GM18511 (cell line): ENCODE results near the gene ITPK1.
"Not testable (repeated sequence)": the region's sequence is repeated elsewhere in the genome, so short reads cannot be mapped to it uniquely, and the experiment has no call there.

ENCODE experiments used
- ATAC-seq: cut with Tn5 transposase; IDR thresholded peaks from one replicate; pipeline ENCODE4 v1.9.1; 2021; ENCODE audit warnings: mild to moderate bottlenecking, moderate library complexity; ENCODE audit not compliant: unreplicated experiment

ITPK1 gene

DNA sequence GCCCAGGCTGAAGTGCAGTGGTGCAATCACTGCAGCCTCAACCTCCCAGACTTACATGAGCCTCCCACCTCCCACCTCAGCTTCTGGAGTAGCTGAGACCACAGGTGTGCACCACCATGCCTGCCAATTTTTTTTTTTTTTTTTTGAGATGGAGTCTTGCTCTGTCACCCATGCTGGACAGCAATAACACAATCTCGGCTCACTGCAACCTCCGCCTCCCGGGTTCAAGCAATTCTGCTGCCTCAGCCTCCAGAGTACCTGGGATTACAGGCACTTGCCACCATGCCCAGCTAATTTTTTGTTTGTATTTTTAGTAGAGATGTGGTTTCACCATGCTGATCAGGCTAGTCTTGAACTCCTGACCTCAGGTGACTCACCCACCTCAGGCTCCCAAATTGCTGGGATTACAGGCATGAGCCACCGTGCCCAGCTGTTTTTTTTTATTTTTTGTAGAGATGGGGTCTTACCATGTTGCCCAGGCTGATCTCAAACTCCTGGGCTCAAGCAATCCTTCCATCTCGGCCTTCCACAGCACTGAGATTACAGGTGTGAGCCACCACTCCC, 15.6 kb upstream of the ITPK1 start:
- not testable (repeated sequence) for ATAC-seq

GRCh38 chr14:93128725-93129459, 13.2 kb upstream of the ITPK1 start:
- ATAC-seq, result no peak

GRCh38 chr14:93126111-93126510, 10.4 kb upstream of the ITPK1 start:
- ATAC-seq, result no peak

DNA sequence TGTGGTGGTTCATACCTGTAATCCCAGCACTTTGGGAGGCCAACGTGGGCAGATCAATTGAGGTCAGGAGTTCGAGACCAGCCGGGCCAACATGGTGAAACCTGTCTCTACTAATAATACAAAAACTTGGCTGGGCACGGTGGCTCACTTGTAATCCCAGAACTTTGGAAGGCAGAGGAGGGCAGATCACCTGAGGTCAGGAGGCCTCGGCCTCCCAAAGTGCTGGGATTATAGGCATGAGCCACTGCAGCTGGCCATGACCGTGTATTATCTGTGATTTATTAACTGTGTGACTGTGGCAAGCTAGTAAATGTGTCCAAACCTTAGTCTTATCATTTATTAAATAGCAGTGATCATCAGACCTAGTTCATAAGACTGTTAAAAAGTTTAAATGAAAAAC, 7.1 kb upstream of the ITPK1 start:
- no peak for ATAC-seq

GRCh38 chr14:93121030-93121834, 5.5 kb upstream of the ITPK1 start:
- ATAC-seq, result no peak

- no peak for ATAC-seq
These were observed 4.8 kb upstream of the ITPK1 start for GRCh38 chr14:93120517-93120916.

GRCh38 chr14:93116676-93117200, 1.0 kb upstream of the ITPK1 start:
- no peak for ATAC-seq

DNA sequence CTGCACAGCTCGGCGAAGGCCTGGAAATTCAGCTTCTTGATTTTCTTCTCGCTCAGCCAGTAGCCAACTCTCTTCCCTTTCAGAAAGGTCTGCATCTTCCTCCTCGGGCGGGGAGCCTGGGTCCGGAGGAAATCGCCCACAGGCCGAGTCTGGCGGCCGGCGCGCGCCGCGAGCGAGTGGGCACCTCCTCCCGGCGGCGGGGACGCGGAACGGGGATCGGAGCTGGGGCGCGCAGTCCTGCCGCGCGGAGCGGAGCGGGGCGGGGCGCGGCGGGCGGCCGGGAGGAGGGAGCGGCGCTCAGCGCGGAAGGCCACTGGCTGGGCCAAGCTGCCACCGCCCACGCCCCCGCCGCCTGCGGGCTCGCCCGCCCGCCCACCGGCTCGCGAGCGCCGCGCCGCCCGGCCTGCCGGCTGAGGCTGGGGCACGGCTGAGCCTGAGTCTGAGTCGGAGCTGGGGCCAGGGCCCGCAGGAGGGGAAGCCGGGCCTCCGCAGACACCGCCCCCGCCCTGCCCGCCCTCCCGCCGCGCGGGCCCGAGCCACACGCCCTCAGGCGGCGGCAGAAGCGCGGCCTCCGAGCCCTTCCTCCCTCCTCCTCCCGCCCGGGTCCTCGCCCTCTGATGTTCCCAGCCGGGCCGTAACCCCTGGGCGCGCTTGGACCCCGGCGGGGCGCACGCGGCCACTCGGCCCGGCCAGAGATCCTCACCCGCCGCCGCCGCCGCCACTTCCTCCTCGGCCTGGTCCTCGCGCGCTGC, 480 bp downstream of the ITPK1 start:
- ATAC-seq, result peak; percentile 71

DNA sequence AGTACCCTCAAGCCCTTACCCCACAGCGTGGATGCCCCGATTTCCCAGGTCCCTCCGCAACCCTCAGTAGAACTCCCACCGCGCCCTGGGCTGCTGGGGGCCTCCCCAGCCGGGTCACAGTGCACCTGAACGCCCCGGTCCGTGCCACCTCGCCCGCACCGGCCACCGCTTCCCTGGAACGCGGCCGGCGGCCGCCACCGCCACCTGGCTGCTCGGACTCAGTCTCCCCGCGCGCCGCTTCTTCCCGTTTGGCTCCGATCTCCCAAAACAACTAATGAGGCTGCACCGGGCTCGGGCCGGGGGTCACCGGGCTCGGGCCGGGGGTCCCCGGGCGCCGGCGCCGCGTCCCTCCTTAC, 1.0 kb downstream of the ITPK1 start:
- ATAC-seq, result no peak

DNA sequence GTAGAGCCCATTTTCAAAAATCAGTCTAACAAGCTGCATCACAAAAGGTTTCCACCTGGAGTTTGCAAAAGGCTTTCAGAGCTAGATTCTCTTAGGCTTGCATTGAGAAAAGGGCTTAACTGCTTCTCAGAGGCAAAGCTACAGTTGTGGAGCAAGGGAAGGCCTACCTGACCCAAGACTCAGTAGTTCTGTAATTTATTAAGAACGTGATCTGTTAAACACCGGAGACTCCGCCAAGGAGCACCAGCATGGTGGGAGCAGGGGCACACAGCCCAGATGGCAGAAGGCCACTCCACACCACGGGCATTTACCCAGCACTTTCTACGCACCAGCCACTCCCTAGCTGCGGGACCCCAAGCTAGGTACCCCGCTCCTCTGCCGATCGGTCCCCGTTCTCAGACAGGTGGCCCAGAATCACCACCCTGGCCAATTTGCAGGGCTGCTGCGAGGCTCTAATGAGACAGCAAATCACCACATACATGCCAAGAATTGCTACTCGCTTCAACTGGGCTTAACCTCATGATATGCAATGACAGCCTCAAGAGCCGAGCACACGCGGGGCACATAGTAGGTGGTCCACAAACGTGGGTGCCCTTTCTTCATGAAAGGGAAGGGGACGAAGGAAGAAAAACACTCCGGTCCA, 1.5 kb downstream of the ITPK1 start:
- ATAC-seq, result no peak

GRCh38 chr14:93113678-93114067, 2.1 kb downstream of the ITPK1 start:
- ATAC-seq, result no peak

DNA sequence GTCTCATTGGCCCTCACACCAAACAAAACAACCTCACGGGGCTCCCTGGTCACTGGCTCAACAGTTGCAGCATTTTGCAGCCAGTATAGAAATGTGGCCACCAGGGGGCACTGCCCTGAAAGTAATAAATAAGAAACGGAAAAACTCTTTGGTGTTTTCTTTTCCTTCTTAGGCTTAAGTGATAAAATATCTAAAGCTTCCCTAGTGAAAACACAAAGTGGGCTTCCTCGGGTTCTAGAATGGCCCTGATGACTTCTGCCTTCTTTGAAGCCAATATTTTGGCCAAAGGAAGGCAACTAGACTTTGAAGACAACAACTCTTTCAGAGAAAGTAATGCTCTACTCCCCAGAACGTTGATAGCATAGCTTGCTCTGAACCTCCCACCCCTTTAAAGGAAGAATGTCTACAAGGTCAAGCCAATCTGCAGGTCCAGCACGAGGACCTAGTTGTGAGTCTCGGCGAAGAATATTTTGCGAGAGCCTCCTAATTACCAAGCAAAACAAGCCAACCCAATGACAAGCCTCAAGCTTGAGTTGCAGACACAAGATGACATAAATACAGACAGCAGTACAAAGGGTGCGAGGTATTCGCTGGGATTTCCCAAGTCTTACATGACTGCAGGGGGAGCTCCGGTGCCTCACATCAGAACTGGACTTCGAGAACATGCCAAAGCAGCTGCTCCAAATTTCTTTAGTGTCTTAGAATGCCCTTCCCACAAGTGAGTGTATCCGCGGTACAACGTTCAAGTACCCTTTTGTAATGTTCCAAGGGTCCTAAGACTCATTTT, 2.6 kb downstream of the ITPK1 start:
- no peak for ATAC-seq

GRCh38 chr14:93111541-93111940, 4.2 kb downstream of the ITPK1 start:
- not testable (repeated sequence) for ATAC-seq

GRCh38 chr14:93110856-93111419, 4.8 kb downstream of the ITPK1 start:
- no peak for ATAC-seq

DNA sequence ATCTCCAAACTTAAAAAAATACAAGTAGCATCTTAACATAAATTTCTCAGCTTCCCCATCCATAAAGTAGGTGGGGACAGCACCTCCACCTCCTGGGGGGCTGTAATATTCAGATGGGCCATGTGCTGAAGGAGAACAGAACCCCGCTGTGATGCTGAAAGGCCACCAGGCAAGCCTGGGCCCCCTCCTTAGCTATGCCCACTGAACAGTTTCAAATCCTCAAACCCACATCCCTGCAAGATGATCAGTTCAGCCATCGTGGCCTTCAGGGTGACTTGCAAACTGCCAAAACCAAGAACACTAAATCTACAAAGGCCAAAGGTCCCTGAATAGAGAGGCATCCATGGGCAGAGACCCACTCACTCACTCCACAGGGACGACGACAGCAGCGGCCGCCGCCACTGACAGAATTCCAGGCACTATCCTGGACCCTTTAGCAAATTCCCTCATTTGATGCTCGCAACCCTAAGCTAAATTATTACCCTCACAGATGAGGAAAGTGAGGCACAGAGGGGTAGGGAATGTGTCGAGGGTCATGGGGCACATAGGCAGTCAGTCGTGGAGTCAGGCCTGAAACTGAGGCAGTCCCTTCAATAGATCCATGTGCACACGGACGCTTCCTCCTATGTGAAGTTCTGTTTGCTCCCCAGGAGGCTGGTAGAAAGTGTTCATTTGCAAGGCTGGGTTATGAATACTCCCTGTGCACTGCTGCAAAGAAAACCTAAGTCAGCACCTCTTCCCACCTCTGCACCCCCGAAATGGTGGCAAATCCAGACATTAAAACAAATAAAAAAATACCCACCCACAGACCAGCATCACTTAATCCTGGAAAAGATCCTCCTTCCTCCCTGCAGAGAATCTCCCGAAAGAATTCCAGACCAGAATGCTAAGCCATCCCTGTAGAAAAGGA, 5.9 kb downstream of the ITPK1 start:
- ATAC-seq, result no peak

DNA sequence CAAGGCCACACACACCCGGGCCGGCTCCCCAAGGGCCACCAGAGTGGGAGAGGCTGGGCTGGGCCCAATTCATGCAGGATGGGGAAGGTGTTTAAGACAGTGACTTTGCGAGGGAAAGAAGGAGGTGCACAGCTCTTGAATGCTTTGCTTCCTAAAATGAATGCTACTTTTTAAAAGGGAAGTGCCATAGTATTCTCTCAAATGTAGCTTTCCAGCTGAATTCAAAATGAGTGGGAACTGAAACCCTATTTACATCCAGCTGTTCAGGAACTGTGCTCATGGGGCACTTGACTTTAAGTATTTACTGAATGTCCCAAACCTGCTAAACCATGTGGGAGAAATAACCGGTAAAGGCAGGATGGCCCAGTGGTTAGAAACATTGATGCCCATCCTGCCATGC, 7.6 kb downstream of the ITPK1 start:
- no peak for ATAC-seq

DNA sequence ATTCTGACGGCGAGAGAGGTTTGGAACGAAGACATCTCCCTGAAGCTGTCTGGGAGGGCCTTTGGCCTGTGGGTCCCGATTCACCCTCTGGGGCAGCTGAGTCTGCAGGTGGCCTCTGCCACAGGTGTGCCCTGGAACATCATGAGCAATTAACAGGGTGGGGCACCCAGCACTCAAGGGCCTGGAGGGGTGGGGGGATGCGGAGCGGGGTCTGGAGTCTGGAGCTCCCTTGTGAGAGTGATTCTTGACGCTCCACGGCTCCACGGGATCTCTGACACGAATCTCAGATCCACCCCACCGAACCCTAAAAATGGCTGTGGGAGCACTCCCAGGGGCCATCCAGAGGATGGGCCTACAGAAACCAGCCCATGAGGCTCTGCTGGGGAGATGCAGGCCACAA, 8.3 kb downstream of the ITPK1 start:
- ATAC-seq, result no peak

DNA sequence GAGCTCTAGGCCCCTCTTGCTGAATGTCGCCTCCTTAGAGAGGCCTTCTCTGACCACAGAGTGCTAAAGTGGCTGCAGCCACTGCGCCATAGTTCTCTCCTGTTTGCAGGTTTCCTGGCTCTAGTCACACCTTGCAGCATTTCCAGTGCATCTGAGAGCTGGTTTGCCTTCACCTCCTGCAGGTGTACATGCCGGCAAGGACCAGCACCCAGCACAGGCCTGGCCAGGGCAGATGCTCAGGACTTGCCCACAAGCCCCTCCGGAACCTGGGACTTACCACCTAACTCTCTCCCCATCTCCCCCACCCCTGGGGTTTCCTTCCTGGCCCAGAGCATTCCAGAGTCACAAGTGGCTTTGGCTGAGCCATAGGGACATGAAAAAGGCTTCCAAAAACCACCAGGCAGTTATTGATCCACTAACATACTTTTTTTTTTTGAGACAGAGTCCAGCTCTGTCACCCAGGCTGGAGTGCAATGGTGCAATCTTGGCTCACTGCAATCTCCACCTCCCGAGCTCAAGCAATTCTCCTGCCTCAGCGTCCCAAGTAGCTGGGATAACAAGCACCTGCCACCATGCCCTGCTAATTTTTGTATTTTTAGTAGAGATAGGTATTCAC, 9.1 kb downstream of the ITPK1 start:
- ATAC-seq, result no peak
